ENCODE data around the gene XRCC6. TPM values are rescaled to one million over a fixed set of nuclear protein-coding genes. Genes with fewer than 3 reads are reported as not detected.
"Not testable (repeated sequence)": the region's sequence is repeated elsewhere in the genome, so short reads cannot be mapped to it uniquely, and the experiment has no call there.

The XRCC6 gene
- total RNA-seq, 1 donor from 2014 or later = 400 TPM

- Mint-ChIP-seq H3K4me1 (peaks cover 12% of the 10 kb centered on the region), H3K36me3 (ENCODE audit: low read depth) (peaks cover 34% of the 10 kb centered on the region), H3K27ac (no peak overlapping the region), H3K27me3 (no peaks in the 10 kb centered on the region), H3K4me3 (no peak overlapping the region), H3K9me3 (no peaks in the 10 kb centered on the region)
- DNase-seq = no peak
- intact Hi-C loops (cut with micrococcal nuclease) = loop anchor here (5.0 kb wide), 1 partner anchor 222 kb away; the partner anchor contains the start of gene TOB2
Observed at GRCh38 chr22:41668971-41669911, 48.1 kb downstream of the XRCC6 start.

- H3K4me1 Mint-ChIP-seq = peaks cover 16% of the 10 kb centered on the region
- H3K27ac Mint-ChIP-seq; H3K4me3 Mint-ChIP-seq; DNase-seq; H3K9me3 Mint-ChIP-seq; H3K27me3 Mint-ChIP-seq; intact Hi-C loops (cut with micrococcal nuclease): not testable (repeated sequence)
- peaks cover 48% of the 10 kb centered on the region for H3K36me3 Mint-ChIP-seq (ENCODE audit: low read depth)
Observed at GRCh38 chr22:41672096-41672495, 51.0 kb downstream of the XRCC6 start.

- no peak for DNase-seq
- peaks cover 52% of the 10 kb centered on the region for H3K36me3 Mint-ChIP-seq (ENCODE audit: low read depth)
- no peak overlapping the region for H3K4me3 Mint-ChIP-seq
- peaks cover 16% of the 10 kb centered on the region for H3K4me1 Mint-ChIP-seq
- H3K9me3 Mint-ChIP-seq = no peaks in the 10 kb centered on the region
- no peak overlapping the region for H3K27ac Mint-ChIP-seq
- H3K27me3 Mint-ChIP-seq = no peaks in the 10 kb centered on the region
- intact Hi-C loops (cut with micrococcal nuclease) = no loop called here
Observed at GRCh38 chr22:41672780-41673509, 51.9 kb downstream of the XRCC6 start.

GRCh38 chr22:41674846-41675340 is 53.8 kb downstream of the XRCC6 start:
- Mint-ChIP-seq H3K4me1 (peaks cover 12% of the 10 kb centered on the region), H3K27me3 (no peaks in the 10 kb centered on the region), H3K27ac (no peak overlapping the region), H3K9me3 (no peaks in the 10 kb centered on the region), H3K36me3 (ENCODE audit: low read depth) (peaks cover 58% of the 10 kb centered on the region), H3K4me3 (no peak overlapping the region)
- intact Hi-C loops (cut with micrococcal nuclease) = no loop called here
- DNase-seq = no peak

GRCh38 chr22:41676134-41676533 is 55.0 kb downstream of the XRCC6 start:
- Mint-ChIP-seq H3K4me1 (peaks cover 15% of the 10 kb centered on the region), H3K36me3 (ENCODE audit: low read depth) (peaks cover 63% of the 10 kb centered on the region), H3K4me3 (no peak overlapping the region), H3K9me3 (no peaks in the 10 kb centered on the region), H3K27me3 (no peaks in the 10 kb centered on the region), H3K27ac (no peak overlapping the region)
- intact Hi-C loops (cut with micrococcal nuclease) = no loop called here
- DNase-seq = no peak

- Mint-ChIP-seq H3K36me3 (ENCODE audit: low read depth) (peaks cover 36% of the 10 kb centered on the region), H3K4me1 (peaks cover 10% of the 10 kb centered on the region), H3K27me3 (no peaks in the 10 kb centered on the region), H3K27ac (peak overlapping the region; percentile 56), H3K9me3 (no peaks in the 10 kb centered on the region), H3K4me3 (peak overlapping the region; percentile 96)
- intact Hi-C loops (cut with micrococcal nuclease) = loop anchor here (2.0 kb wide), 1 partner anchor 15 kb away; no protein-coding TSS in a partner anchor
- DNase-seq = no peak
Observed at GRCh38 chr22:41681616-41682015, 60.5 kb downstream of the XRCC6 start.

GRCh38 chr22:41682033-41682807 is 61.1 kb downstream of the XRCC6 start:
- Mint-ChIP-seq H3K27me3 (no peaks in the 10 kb centered on the region), H3K4me3 (peak overlapping the region; percentile 96), H3K27ac (peak overlapping the region; percentile 96), H3K36me3 (ENCODE audit: low read depth) (peaks cover 33% of the 10 kb centered on the region), H3K9me3 (no peaks in the 10 kb centered on the region), H3K4me1 (peaks cover 10% of the 10 kb centered on the region)
- intact Hi-C loops (cut with micrococcal nuclease) = loop anchor here (2.0 kb wide), 1 partner anchor 15 kb away; no protein-coding TSS in a partner anchor
- peak; percentile 96 for DNase-seq

- intact Hi-C loops (cut with micrococcal nuclease) = loop anchor here (2.0 kb wide), 1 partner anchor 16 kb away; no protein-coding TSS in a partner anchor
- Mint-ChIP-seq H3K4me3 (peak overlapping the region; percentile 96), H3K9me3 (no peaks in the 10 kb centered on the region), H3K4me1 (peaks cover 16% of the 10 kb centered on the region), H3K27ac (peak overlapping the region; percentile 96), H3K36me3 (ENCODE audit: low read depth) (peaks cover 36% of the 10 kb centered on the region), H3K27me3 (no peaks in the 10 kb centered on the region)
- DNase-seq = no peak
Observed at GRCh38 chr22:41683052-41683451, 62.0 kb downstream of the XRCC6 start.

GRCh38 chr22:41683616-41684015 is 62.5 kb downstream of the XRCC6 start:
- Mint-ChIP-seq H3K27ac (no peak overlapping the region), H3K36me3 (ENCODE audit: low read depth) (peaks cover 32% of the 10 kb centered on the region), H3K4me3 (no peak overlapping the region), H3K4me1 (peaks cover 17% of the 10 kb centered on the region), H3K9me3 (no peaks in the 10 kb centered on the region), H3K27me3 (no peaks in the 10 kb centered on the region)
- DNase-seq = no peak
- intact Hi-C loops (cut with micrococcal nuclease) = loop anchor here (2.0 kb wide), 1 partner anchor 17 kb away; no protein-coding TSS in a partner anchor

GRCh38 chr22:41684194-41684593 is 63.1 kb downstream of the XRCC6 start:
- DNase-seq = no peak
- H3K4me1 Mint-ChIP-seq = peaks cover 19% of the 10 kb centered on the region
- intact Hi-C loops (cut with micrococcal nuclease) = no loop called here
- no peaks in the 10 kb centered on the region for H3K27me3 Mint-ChIP-seq
- peaks cover 33% of the 10 kb centered on the region for H3K36me3 Mint-ChIP-seq (ENCODE audit: low read depth)
- no peak overlapping the region for H3K27ac Mint-ChIP-seq
- no peak overlapping the region for H3K4me3 Mint-ChIP-seq
- no peaks in the 10 kb centered on the region for H3K9me3 Mint-ChIP-seq

- DNase-seq; intact Hi-C loops (cut with micrococcal nuclease); H3K27me3 Mint-ChIP-seq; H3K27ac Mint-ChIP-seq; H3K9me3 Mint-ChIP-seq: not testable (repeated sequence)
- Mint-ChIP-seq H3K4me3 (peak overlapping the region; percentile 94), H3K36me3 (ENCODE audit: low read depth) (peaks cover 15% of the 10 kb centered on the region), H3K4me1 (peaks cover 19% of the 10 kb centered on the region)
Observed at GRCh38 chr22:41686890-41687289, 65.8 kb downstream of the XRCC6 start.

- Mint-ChIP-seq H3K27me3 (no peaks in the 10 kb centered on the region), H3K36me3 (ENCODE audit: low read depth) (peaks cover 11% of the 10 kb centered on the region), H3K9me3 (no peaks in the 10 kb centered on the region), H3K27ac (peak overlapping the region; percentile 97), H3K4me1 (peaks cover 19% of the 10 kb centered on the region), H3K4me3 (peak overlapping the region; percentile 94)
- DNase-seq = peak; percentile 77
- intact Hi-C loops (cut with micrococcal nuclease) = loop anchor here (1.0 to 2.0 kb wide), 3 partner anchors 9 to 259 kb away; partner anchors contain the start of genes CCDC134 and CENPM
Observed at GRCh38 chr22:41687901-41688364, 66.8 kb downstream of the XRCC6 start.

Data from activated CD4-positive, alpha-beta T cell treated with anti-CD3 and anti-CD28 coated beads, Interleukin-2, amount 10 ng/mL, durations not matched to agents 24 days and 14 days (primary cell).